GM12865 (cell line): ENCODE data around the gene DCUN1D2.

Experiments used
- DNase-seq: peaks from one replicate; pipeline ENCODE4 v3.0.0; 2010; ENCODE audit warnings: low read depth
- H3K4me3 ChIP-seq: 2 replicates; pipeline ENCODE4 v1.5.1; 2011; ENCODE audit warnings: mild to moderate bottlenecking, low read depth, low read length, control low read depth
- CTCF ChIP-seq: IDR thresholded peaks from 2 replicates; pipeline ENCODE4 v1.5.1; 2011; ENCODE audit warnings: low read length, control low read depth, low read depth, inconsistent platforms; ENCODE audit not compliant: insufficient read depth; ENCODE audit errors: missing control alignments

Gene DCUN1D2

DNA sequence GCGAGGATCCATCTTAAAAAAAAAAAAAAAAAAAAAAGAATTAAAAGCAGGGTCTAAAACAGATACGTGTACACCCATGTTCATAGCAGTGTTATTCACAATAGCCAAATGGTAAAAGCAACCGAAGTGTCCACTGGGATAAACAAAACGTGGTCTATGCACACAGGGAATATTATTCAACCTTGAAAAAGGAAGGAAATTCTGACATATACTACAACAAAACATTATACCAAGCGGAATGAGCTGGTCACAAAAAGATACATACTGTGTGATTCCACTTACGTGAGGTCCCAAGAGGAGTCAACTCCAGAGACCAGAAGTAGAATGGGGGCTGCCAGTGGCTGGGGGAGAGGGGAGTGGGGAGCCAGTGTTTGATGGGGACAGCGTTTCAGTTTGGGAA lies 22.5 kb downstream of the DCUN1D2 start:
- H3K4me3 ChIP-seq, result no peak overlapping the region
- no peak for TF ChIP-seq CTCF
- no peak for DNase-seq

- H3K4me3 ChIP-seq, result no peak overlapping the region
- TF ChIP-seq CTCF, result no peak
- DNase-seq, result no peak
Observed at GRCh38 chr13:113466383-113466782, 24.1 kb downstream of the DCUN1D2 start.

DNA sequence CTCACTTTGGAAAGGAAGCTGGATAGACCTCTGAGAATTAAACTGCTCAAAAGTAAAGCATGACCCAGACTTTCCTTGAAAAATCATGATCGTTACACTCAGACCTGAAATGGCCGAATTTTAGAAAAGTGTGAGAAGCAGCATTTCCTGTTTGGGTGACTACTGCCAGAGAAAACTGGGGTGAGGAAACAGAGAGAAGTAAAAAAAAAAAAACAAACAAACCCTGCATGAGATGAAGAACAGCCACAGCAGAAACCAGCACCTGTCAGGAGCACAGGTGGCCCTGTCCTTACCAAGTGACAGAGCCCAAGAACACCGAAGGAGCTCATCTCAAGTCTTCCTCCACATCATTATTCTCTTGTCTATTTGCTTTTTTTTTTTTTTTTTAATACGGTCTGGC lies 25.2 kb downstream of the DCUN1D2 start:
- no peak for DNase-seq
- no peak for TF ChIP-seq CTCF

DNA sequence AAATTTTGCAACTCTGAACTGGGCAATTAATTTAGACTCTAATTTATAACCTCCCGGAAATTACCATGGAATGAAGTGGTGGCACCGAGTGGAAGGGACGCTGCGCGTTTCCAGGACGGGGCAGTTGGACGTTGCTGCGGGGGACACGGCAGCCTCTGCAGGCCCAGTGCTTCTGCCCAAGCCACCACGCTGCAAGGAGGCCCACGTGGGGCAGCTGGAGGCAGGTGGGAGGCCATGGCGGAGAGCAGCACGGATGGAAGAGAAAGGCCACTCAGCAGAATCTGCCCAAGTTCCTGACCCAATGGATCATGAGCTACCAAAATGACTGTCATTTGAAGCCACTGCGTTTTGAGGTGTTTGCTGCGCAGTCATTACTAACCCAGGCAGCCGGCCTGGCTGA lies 26.0 kb downstream of the DCUN1D2 start:
- no peak overlapping the region for H3K4me3 ChIP-seq
- no peak for DNase-seq
- TF ChIP-seq CTCF, result no peak

More for the DNA sequence above, 25.2 kb downstream of the DCUN1D2 start:
- H3K4me3 ChIP-seq, result no peak overlapping the region

- no peak overlapping the region for H3K4me3 ChIP-seq
- no peak for TF ChIP-seq CTCF
- DNase-seq, result no peak
Observed at GRCh38 chr13:113461022-113461751, 29.3 kb downstream of the DCUN1D2 start.

- H3K4me3 ChIP-seq, result no peak overlapping the region
- no peak for TF ChIP-seq CTCF
- DNase-seq, result no peak
Observed at GRCh38 chr13:113460599-113460998, 29.9 kb downstream of the DCUN1D2 start.

DNA sequence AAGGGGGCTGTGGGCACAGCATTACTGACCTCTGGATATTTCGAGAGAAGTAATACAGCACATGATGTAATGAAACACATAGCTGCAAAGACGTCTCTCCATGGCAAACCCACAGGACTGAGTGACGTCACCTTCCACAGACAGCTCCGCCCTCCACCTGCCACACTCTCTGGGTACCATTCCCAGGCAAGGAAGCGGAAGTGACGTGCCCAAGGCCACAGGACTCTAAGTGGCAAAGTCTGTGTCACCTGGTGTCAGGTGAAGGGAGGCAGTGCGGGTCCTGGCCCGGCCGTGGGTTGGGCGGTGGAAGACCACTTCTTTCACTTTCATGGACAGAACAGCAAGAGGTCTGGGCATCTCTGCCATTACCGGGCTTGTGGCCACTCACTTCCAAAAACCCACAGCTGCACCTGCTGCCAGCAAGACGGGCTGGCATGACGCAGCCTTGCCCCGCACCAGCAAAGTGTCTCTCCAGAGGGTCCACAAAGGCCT lies 30.4 kb downstream of the DCUN1D2 start:
- DNase-seq, result no peak

More for the DNA sequence above, 30.4 kb downstream of the DCUN1D2 start:
- no peak overlapping the region for H3K4me3 ChIP-seq
- no peak for TF ChIP-seq CTCF
